ENCODE measurements around the gene NEURL1B. TPM values are rescaled to one million over a fixed set of nuclear protein-coding genes. Genes with fewer than 3 reads are reported as not detected.

Gene NEURL1B
- total RNA-seq, 2 experiments from 2014 or later: 0.32 to 0.57 TPM

GRCh38 chr5:172733131-172733973 lies 92.3 kb downstream of the NEURL1B start:
- TF ChIP-seq CTCF (conservative IDR thresholded peaks at IDR 0.05; ENCODE audit: low read length) (no peak), EZH2phosphoT487 (IDR thresholded peaks at IDR 0.05; ENCODE audit: borderline replicate concordance, low read depth, low read length) (no peak)
- DNase-seq (ENCODE audit: low spot score): no peak
- Histone ChIP-seq H3K79me2 (ENCODE audit: insufficient read depth, low read depth, low read length) (no peaks in the 10 kb centered on the region), H3K36me3 (ENCODE audit: insufficient read depth, low read length) (no peaks in the 10 kb centered on the region), H3K4me2 (ENCODE audit: low read length) (no peak overlapping the region), H2AFZ (ENCODE audit: low read length) (no peak overlapping the region), H3K4me3 (ENCODE audit: low read depth, low read length, poor library complexity, severe bottlenecking) (no peak overlapping the region), H3K27ac (ENCODE audit: low read depth, low read length, poor library complexity, severe bottlenecking) (no peak overlapping the region), H3K9me2 (ENCODE audit: insufficient read depth, low read length) (no peaks in the 10 kb centered on the region), H4K20me1 (ENCODE audit: insufficient read depth, low read length) (no peaks in the 10 kb centered on the region), H3K4me1 (ENCODE audit: insufficient read depth, low read length, poor library complexity, severe bottlenecking) (no peaks in the 10 kb centered on the region), H3K9me3 (ENCODE audit: low read length) (no peaks in the 10 kb centered on the region)
- POLR2A ChIA-PET: interaction anchor here (0.6 kb wide), 1 partner anchor 46 kb away, joined by 4 read pairs; no protein-coding TSS in a partner anchor
- CTCF ChIA-PET (ENCODE audit: unreplicated experiment): interaction anchor here (0.9 kb wide), 1 partner anchor 9 kb away, joined by 5 read pairs; no protein-coding TSS in a partner anchor
- no TSS peak for BruUV-seq (replicated peaks)
- intact Hi-C loops (cut with micrococcal nuclease; ENCODE audit: unreplicated experiment): no loop called here

- DNase-seq (ENCODE audit: low spot score): no peak
- TF ChIP-seq EZH2phosphoT487 (IDR thresholded peaks at IDR 0.05; ENCODE audit: borderline replicate concordance, low read depth, low read length) (no peak), CTCF (conservative IDR thresholded peaks at IDR 0.05; ENCODE audit: low read length) (no peak)
- intact Hi-C loops (cut with micrococcal nuclease; ENCODE audit: unreplicated experiment): no loop called here
- CTCF ChIA-PET (ENCODE audit: unreplicated experiment): interaction anchor here (0.6 to 0.9 kb wide), 2 partner anchors 10 to 33 kb away, joined by 4 to 5 read pairs; no protein-coding TSS in a partner anchor
- Histone ChIP-seq H3K36me3 (ENCODE audit: insufficient read depth, low read length) (no peaks in the 10 kb centered on the region), H3K4me1 (ENCODE audit: insufficient read depth, low read length, poor library complexity, severe bottlenecking) (no peaks in the 10 kb centered on the region), H3K4me2 (ENCODE audit: low read length) (no peak overlapping the region), H2AFZ (ENCODE audit: low read length) (no peak overlapping the region), H3K27ac (ENCODE audit: low read depth, low read length, poor library complexity, severe bottlenecking) (no peak overlapping the region), H3K9me3 (ENCODE audit: low read length) (no peaks in the 10 kb centered on the region), H4K20me1 (ENCODE audit: insufficient read depth, low read length) (no peaks in the 10 kb centered on the region), H3K79me2 (ENCODE audit: insufficient read depth, low read depth, low read length) (no peaks in the 10 kb centered on the region), H3K9me2 (ENCODE audit: insufficient read depth, low read length) (no peaks in the 10 kb centered on the region), H3K4me3 (ENCODE audit: low read depth, low read length, poor library complexity, severe bottlenecking) (no peak overlapping the region)
- POLR2A ChIA-PET: interaction anchor here (0.6 kb wide), 1 partner anchor 45 kb away, joined by 4 read pairs; no protein-coding TSS in a partner anchor
- no TSS peak for BruUV-seq (replicated peaks)
These were observed 92.9 kb downstream of the NEURL1B start for GRCh38 chr5:172733974-172734346.
